Suprapubic skin (tissue), 4 donors: ENCODE results near the gene INTS12.

Source experiments
- CTCF ChIP-seq, 2 donors: fragments of 200-600 bp in 1 of 2; fragments of 450-650 bp in 1 of 2; sonication (generic) in 1 of 2; IDR thresholded peaks; one replicate each; pipeline ENCODE4 v1.5.1; 2016 to 2019; ENCODE audit warnings: antibody characterized with exemption in 2 of 2, mild to moderate bottlenecking in 1 of 2, moderate library complexity in 1 of 2
- EP300 ChIP-seq: sonication (generic); formaldehyde crosslinking; IDR thresholded peaks from one replicate; pipeline ENCODE4 v1.6.1; 2017; ENCODE audit warnings: antibody characterized with exemption
- POLR2A ChIP-seq, 2 donors: fragments of 450-650 bp; IDR thresholded peaks; one replicate each; pipeline ENCODE4 v1.6.1; 2017; ENCODE audit warnings: antibody characterized with exemption in 2 of 2, mild to moderate bottlenecking in 2 of 2, moderate library complexity in 2 of 2
- POLR2AphosphoS5 ChIP-seq, 3 donors: sonication (generic); formaldehyde crosslinking; IDR thresholded peaks; one replicate each; pipeline ENCODE4 v1.6.1; 2017; ENCODE audit warnings: antibody characterized with exemption in 3 of 3

DNA sequence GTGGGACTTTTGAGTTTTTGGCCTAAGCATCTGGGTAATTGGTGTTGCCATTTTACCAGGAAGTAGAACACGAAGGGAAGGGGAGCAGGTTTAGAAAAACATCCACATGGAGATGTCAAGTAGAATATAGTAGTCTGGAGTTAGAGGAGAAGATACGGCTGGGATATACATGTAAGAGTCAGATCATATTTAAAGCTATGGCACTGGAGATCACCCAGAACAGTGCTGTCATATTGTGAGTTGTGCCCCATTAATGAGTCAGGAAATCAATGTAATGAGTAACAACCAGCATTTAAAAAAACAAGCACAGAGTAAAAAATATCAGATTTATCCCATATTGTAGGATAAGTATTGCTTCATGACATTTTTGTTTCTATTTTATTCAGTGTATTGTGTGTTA is 4.3 kb upstream of the INTS12 start:
- no peak for TF ChIP-seq EP300
- no peak for TF ChIP-seq CTCF (IDR thresholded peaks at IDR 0.05)
- TF ChIP-seq POLR2A (IDR thresholded peaks at IDR 0.05) = no peak
- TF ChIP-seq POLR2AphosphoS5 (IDR thresholded peaks at IDR 0.05) = no peak
